Brain microvascular endothelial cell (primary cell): Measurements from ENCODE around the gene EHF.

ENCODE experiments used
- DNase-seq: peaks from one replicate; pipeline ENCODE4 v3.0.0-alpha.2; 2020
- H3K27ac ChIP-seq: fragments of 250-450 bp; sonication (Bioruptor Pico); 2 replicates; pipeline ENCODE4 v1.5.1; 2020; ENCODE audit warnings: mild to moderate bottlenecking, moderate library complexity
- H3K27me3 ChIP-seq: fragments of 250-450 bp; sonication (Bioruptor Pico); replicated peaks from 2 replicates; pipeline ENCODE4 v1.5.1; 2020; ENCODE audit warnings: mild to moderate bottlenecking
- H3K36me3 ChIP-seq: fragments of 250-450 bp; sonication (Bioruptor Pico); replicated peaks from 2 replicates; pipeline ENCODE4 v1.5.1; 2020; ENCODE audit warnings: mild to moderate bottlenecking
- H3K4me3 ChIP-seq: 2 replicates; pipeline ENCODE4 v1.5.1; 2011; ENCODE audit warnings: low read depth, mild to moderate bottlenecking, control low read depth, low read length, moderate library complexity
- in situ Hi-C: cut with HindIII; loops from 2 replicates; pipeline ENCODE4 v1.10.0; 2017; ENCODE audit warnings: low sequenced_read_pairs, low pct_ligation_motif_present
- TF ChIP-seq, protein P1 (sequence below): IDR thresholded peaks from 2 replicates; pipeline ENCODE4 v1.5.1; 2011; ENCODE audit warnings: low read depth, mild to moderate bottlenecking, moderate library complexity, low read length, control low read depth, inconsistent platforms; ENCODE audit errors: missing control alignments

EHF gene

GRCh38 chr11:34637303-34637702 is 16.4 kb downstream of the EHF start:
- Histone ChIP-seq H3K4me3 (no peak overlapping the region), H3K36me3 (no peaks in the 10 kb centered on the region), H3K27me3 (no peaks in the 10 kb centered on the region), H3K27ac (no peak overlapping the region)
- TF ChIP-seq, protein P1, sequence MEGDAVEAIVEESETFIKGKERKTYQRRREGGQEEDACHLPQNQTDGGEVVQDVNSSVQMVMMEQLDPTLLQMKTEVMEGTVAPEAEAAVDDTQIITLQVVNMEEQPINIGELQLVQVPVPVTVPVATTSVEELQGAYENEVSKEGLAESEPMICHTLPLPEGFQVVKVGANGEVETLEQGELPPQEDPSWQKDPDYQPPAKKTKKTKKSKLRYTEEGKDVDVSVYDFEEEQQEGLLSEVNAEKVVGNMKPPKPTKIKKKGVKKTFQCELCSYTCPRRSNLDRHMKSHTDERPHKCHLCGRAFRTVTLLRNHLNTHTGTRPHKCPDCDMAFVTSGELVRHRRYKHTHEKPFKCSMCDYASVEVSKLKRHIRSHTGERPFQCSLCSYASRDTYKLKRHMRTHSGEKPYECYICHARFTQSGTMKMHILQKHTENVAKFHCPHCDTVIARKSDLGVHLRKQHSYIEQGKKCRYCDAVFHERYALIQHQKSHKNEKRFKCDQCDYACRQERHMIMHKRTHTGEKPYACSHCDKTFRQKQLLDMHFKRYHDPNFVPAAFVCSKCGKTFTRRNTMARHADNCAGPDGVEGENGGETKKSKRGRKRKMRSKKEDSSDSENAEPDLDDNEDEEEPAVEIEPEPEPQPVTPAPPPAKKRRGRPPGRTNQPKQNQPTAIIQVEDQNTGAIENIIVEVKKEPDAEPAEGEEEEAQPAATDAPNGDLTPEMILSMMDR = no peak
- in situ Hi-C loops = no loop called here
- no peak for DNase-seq

DNA sequence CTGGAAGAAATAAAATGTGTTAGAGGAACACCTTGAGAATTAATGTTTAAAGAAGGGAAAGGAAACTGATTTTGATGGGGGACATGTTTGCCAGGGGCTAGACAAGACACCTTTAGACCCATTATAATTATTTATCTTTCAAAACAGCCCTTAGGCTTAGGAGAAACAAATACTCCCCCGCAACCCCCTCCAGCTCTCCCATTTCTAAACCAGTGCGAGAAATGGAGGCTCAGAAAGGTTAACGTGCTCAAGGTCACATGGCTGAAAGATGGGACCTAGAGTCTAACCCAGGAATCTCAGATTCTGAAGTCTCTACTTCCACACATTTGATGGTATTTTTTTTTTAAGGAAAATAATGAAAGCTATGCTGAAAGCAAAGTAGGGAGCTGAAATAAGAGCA is 18.0 kb downstream of the EHF start:
- Histone ChIP-seq H3K27ac (no peak overlapping the region), H3K4me3 (no peak overlapping the region), H3K36me3 (no peaks in the 10 kb centered on the region), H3K27me3 (no peaks in the 10 kb centered on the region)
- TF ChIP-seq, protein P1 = no peak
- in situ Hi-C loops = no loop called here
- DNase-seq = no peak

GRCh38 chr11:34639545-34639944 is 18.7 kb downstream of the EHF start:
- in situ Hi-C loops = no loop called here
- Histone ChIP-seq H3K36me3 (no peaks in the 10 kb centered on the region), H3K27me3 (no peaks in the 10 kb centered on the region), H3K4me3 (no peak overlapping the region), H3K27ac (no peak overlapping the region)
- TF ChIP-seq, protein P1 = no peak
- no peak for DNase-seq

DNA sequence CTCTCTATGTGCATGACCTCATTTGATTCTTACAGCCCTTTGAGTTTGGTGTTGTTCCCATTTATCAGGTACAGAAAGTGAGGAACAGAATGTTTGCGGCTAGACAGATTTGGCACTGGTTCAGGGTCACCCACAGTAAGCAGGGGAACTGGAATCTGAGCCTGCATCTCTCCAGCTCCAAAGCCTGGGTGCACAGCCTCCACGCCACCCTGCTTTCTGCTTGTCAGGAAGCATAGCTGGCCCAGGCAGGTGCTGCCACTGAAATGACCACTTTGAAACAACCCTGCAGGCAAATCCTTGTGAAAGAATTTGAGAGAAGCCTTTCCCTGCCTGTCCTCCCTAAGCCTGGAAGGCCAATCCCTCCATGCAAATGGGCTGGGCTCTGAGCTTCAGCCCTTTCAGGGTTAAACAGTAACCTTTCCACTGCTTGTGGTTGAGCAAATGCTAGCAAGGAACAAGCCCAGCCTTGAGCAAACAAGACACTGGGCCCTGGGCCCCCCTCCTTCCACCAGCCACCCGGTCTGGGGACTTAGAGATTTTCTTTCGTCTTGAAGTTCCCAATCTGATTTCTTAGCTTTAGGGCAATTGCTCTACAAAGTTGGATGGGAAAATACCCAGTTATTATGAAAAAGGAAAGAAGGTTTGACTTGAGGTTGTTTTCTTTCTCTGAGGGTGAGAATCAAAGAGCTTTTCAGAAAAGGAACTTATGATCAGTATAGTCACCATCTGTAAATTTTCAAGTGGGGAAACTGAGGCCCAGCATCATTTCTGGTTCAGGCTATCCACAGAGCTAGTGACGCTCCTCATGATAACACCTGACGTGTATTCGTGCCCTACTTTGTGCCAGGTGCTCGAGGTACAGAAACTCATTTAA is 19.4 kb downstream of the EHF start:
- H3K27me3 ChIP-seq = no peaks in the 10 kb centered on the region
- no peaks in the 10 kb centered on the region for H3K36me3 ChIP-seq
- no peak for DNase-seq
- no peak overlapping the region for H3K4me3 ChIP-seq
- H3K27ac ChIP-seq = no peak overlapping the region
- TF ChIP-seq, protein P1 = no peak
- in situ Hi-C loops = no loop called here

- Histone ChIP-seq H3K36me3 (no peaks in the 10 kb centered on the region), H3K27me3 (no peaks in the 10 kb centered on the region), H3K27ac (no peak overlapping the region), H3K4me3 (no peak overlapping the region)
- TF ChIP-seq, protein P1 = no peak
- DNase-seq = no peak
- in situ Hi-C loops = no loop called here
Measured at GRCh38 chr11:34640924-34641275, 20.0 kb downstream of the EHF start.

DNA sequence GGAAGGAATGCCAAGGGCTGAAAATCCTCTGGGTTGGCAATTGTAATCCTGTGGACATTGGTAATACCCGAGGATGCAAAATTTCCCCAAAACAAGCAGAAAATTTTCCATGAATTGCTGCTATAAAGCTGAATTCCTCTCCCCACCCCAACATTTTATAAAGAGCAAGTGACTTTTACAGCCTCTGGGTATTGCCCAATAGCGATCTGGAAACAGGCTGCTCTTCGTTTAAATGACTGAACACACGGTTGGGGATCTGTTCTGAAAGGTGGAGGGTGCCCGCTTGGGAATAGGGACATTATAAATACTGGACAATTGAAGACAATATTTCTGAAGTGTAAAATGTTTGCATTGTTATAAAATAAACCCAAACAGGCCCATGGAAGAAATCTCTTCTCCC is 20.6 kb downstream of the EHF start:
- Histone ChIP-seq H3K4me3 (no peak overlapping the region), H3K27ac (no peak overlapping the region), H3K27me3 (no peaks in the 10 kb centered on the region), H3K36me3 (no peaks in the 10 kb centered on the region)
- DNase-seq = no peak
- TF ChIP-seq, protein P1 = no peak
- in situ Hi-C loops = no loop called here
